GM19397 (cell line): ENCODE data around the gene G6PD.
"Not testable (repeated sequence)": the region's sequence is repeated elsewhere in the genome, so short reads cannot be mapped to it uniquely, and the experiment has no call there.

Source experiments
- ATAC-seq: cut with Tn5 transposase; IDR thresholded peaks from one replicate; pipeline ENCODE4 v1.9.1; 2021; ENCODE audit warnings: mild to moderate bottlenecking, moderate library complexity; ENCODE audit not compliant: unreplicated experiment

The G6PD gene

GRCh38 chrX:154546354-154547244 lies at the start of gene G6PD:
Gene G6PD (minus strand): TSS chrX:154546846. CDS start chrX:154546155, 691 bp downstream.
- peak; percentile 57 for ATAC-seq

DNA sequence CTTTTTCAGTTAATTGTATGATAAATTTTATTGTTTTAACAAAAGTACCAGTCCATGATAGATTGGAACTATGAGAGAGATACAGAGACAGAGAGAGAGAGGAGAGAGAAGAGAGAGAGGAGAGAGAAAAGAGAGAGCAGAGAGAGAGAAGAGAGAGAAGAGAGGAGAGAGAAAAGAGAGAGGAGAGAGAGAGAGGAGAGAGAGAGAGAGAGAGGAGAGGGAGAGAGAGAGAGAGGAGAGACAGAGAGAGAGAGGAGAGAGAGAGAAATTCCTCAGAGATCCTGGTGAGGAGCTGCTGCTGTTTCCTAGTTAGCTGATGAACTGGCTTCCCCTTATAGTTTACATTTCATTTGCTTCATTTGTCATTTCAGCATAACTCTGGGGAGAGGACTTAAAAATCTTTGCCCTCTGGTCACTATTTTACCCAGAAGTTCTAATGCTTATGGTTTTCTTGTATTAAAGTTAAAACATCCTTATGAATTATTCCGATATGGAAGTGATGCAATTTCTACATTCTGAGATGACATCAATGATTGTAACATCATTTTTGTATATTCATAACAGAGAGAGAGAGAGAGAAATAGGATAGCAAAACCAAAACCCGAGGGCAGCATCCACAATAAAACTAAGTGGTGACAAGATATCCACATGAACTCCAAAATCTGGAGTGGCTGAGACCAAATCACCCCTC lies 49.1 kb upstream of the G6PD start:
- no peak for ATAC-seq

GRCh38 chrX:154594491-154594890 lies 47.8 kb upstream of the G6PD start:
- ATAC-seq = no peak

- ATAC-seq = no peak
Measured at GRCh38 chrX:154593201-154593600, 46.6 kb upstream of the G6PD start.

- ATAC-seq = no peak
Measured at GRCh38 chrX:154592505-154592904, 45.9 kb upstream of the G6PD start.

GRCh38 chrX:154590415-154590814 lies 43.8 kb upstream of the G6PD start:
- ATAC-seq = not testable (repeated sequence)

GRCh38 chrX:154584585-154585183 lies 38.0 kb upstream of the G6PD start, which contains the start of gene CTAG1A:
Gene CTAG1A (plus strand): TSS chrX:154585133. CDS start chrX:154585207, 74 bp downstream.
- not testable (repeated sequence) for ATAC-seq

- not testable (repeated sequence) for ATAC-seq
Measured at GRCh38 chrX:154582994-154583393, 36.3 kb upstream of the G6PD start.

DNA sequence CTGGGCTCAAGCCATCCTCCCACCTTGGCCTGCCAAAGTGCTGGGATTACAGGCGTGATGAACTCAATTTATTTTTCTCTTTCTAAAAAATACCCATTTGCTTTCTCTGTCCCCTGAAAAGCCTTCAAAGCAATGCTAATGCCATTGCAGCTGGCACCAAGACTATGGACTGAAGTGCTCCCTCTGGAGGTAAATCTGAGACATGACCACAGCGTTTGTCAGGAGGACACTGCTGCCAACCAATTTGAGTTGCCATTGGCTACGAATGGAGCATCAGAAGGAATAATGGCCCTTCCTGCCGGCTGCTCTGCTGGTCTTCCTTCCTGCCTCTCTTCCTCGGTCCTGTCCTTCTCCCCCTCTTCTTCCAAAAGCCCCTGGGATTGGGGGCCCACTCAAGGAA lies 28.4 kb upstream of the G6PD start:
- ATAC-seq = not testable (repeated sequence)

- ATAC-seq = not testable (repeated sequence)
Measured at GRCh38 chrX:154573061-154573460, 26.4 kb upstream of the G6PD start.

GRCh38 chrX:154570361-154570760 lies 23.7 kb upstream of the G6PD start:
- not testable (repeated sequence) for ATAC-seq

DNA sequence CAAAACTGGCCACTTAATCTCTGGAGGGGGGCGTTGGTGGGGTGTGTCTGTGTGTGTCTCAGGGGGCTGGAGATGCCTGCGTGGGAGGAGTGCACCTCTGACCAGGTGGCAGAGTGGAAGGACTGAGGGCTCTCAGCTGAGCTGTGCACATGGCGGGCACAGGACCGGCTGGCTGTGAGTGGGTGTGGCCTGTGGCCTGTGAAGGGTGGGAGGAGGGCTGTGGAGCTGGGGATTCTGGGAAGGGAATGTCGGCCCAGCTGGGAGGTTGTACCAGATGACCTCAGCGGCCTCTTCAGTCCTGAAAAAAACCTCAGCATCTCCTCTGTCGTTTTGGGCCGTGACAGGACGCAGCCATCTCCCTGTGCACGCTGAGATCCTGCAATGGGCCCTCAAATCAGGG lies 15.6 kb upstream of the G6PD start:
- ATAC-seq = not testable (repeated sequence)

GRCh38 chrX:154560326-154560725 lies 13.7 kb upstream of the G6PD start:
- ATAC-seq = not testable (repeated sequence)

DNA sequence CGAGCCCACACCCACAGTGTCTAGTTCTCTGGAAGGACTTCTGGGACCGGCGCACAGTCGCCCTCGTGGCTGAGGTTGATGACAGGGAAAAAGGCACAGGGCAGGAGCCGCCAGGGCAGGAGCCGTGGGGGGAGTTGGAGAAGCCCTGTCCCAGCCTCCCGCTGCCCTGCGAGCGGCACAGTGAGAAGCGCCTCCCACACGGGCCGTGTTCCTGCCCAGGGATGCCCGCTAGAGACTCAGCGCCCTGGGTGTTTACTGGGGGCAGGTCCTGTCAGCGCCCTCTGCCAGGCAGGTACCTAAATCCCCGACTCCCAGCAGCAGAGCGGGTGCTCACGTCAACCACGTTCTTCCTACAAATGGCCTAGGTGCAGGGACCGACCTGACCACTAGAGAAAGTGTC lies 12.2 kb upstream of the G6PD start:
- not testable (repeated sequence) for ATAC-seq

DNA sequence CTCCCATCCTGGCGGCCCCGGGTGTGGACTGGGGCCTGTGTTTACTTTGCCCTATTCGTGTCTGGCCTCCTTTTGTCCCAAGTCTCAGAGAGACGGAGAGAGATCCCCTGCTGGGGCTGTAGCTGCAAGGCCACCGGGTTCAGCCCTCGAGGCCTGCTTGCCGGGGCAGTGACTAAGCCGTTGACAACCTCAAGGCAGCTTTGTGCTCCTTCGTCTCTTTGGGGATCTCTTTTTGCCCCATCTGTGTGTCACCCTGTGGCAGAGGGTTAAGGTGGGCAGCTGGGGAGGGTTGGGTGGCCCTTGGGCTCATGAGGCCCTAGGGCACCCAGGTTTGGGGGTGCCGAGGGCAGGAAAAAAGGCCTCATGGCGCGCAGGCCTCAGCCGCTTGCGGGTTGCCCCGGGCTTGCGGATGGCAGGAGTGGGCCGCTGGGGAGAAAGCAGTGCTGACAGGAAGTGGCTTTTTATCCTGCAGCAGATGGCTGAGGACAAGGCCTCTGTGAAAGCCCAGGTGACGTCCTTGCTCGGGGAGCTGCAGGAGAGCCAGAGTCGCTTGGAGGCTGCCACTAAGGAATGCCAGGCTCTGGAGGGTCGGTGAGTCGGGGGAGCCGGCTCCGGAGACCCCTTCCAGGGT lies 11.5 kb upstream of the G6PD start:
- not testable (repeated sequence) for ATAC-seq

DNA sequence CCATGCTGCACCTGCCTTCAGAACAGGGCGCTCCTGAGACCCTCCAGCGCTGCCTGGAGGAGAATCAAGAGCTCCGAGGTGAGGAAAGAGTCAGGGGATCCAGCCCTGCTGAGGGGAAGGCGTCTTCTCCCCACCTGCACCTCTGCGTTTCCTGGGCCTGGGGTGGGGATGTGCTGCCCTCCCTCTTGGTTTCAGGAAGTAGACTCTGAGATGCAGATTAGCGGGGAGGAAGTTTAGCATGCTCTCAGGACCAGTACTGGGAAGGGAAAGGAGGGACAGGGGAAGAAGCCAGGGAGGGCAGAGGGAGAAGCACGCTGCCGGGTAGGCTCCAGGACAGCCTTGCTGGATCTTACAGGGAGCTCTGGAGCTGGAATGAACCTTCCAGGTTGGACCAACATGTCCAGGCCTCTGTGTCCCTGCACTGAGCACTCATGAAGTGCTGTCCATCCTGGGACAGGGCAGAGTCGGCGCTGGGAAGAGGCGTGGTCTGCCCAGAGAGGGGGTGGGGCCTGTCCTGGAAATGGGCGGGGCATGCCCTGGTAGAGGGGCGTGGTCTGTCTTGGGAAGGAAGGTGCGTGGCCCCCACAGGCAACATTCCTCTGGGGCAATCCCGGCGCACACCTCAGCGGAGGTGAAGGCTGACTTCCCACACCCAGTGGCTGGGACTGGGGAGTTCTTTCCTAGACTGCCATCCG lies 5.6 kb upstream of the G6PD start:
- ATAC-seq = not testable (repeated sequence)

DNA sequence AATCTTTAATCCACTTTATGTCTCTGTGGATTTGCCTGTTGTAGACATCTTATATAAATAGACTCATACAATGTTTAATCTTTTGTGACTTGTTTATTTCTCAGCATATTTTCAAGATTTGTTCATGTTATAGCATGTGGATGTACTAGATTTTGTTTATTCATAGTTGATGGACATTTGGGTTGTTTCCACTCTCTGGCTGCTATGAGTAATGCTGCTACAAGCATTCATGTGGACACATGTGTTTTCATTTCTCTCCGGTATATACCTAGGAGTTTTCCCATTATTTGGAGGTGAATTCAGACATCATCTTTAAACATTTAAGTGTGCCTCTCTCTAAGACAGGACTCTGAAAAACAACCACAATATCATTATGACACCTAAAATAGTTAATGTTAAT lies 3.1 kb upstream of the G6PD start:
- no peak for ATAC-seq

GRCh38 chrX:154548028-154548316 lies 1.3 kb upstream of the G6PD start:
- no peak for ATAC-seq

GRCh38 chrX:154547245-154548027 lies 790 bp upstream of the G6PD start, which contains the start of gene IKBKG:
Gene IKBKG (plus strand): TSS chrX:154547620. CDS start chrX:154552003, 4,383 bp downstream.
- peak; percentile 82 for ATAC-seq
